WTC11 (cell line): ENCODE results near the gene ANKRD18A.
"Not testable (repeated sequence)": the region's sequence is repeated elsewhere in the genome, so short reads cannot be mapped to it uniquely, and the experiment has no call there.

Experiments
- CBFB ChIP-seq: sonication (generic); formaldehyde crosslinking; IDR thresholded peaks from 2 replicates; pipeline ENCODE4 v1.8.1; 2022; ENCODE audit warnings: mild to moderate bottlenecking, low read depth, missing genetic modification reagents
- FOXP1 ChIP-seq: sonication (generic); formaldehyde crosslinking; IDR thresholded peaks from 2 replicates; pipeline ENCODE4 v1.8.0; 2022; ENCODE audit warnings: missing genetic modification reagents, mild to moderate bottlenecking, moderate library complexity, borderline replicate concordance
- SMAD4 ChIP-seq: sonication (generic); formaldehyde crosslinking; IDR thresholded peaks from 2 replicates; pipeline ENCODE4 v1.8.0; 2022; ENCODE audit warnings: mild to moderate bottlenecking, missing genetic modification reagents
- TP53 ChIP-seq: sonication (generic); formaldehyde crosslinking; IDR thresholded peaks from 2 replicates; pipeline ENCODE4 v1.8.1; 2023; ENCODE audit warnings: mild to moderate bottlenecking, missing genetic modification reagents
- ZNF396 ChIP-seq: fragments of 250-450 bp; sonication (Bioruptor Pico); IDR thresholded peaks from 2 replicates; pipeline ENCODE4 v1.8.0; 2021; ENCODE audit warnings: mild to moderate bottlenecking, moderate library complexity, borderline replicate concordance
- TF ChIP-seq, protein P1 (sequence below): fragments of 200-600 bp; IDR thresholded peaks from 2 replicates; pipeline ENCODE4 v1.8.0; 2022; ENCODE audit warnings: antibody characterized with exemption
- TF ChIP-seq, protein P2 (sequence below): sonication (generic); formaldehyde crosslinking; IDR thresholded peaks from 2 replicates; pipeline ENCODE4 v1.8.0; 2022; ENCODE audit warnings: missing genetic modification reagents
- TF ChIP-seq, protein P3 (sequence below): fragments of 250-450 bp; sonication (Bioruptor Pico); IDR thresholded peaks from 2 replicates; pipeline ENCODE4 v2.1.2; 2022; ENCODE audit warnings: mild to moderate bottlenecking, moderate library complexity
- TF ChIP-seq, protein P4 (sequence below): sonication (generic); formaldehyde crosslinking; conservative IDR thresholded peaks from 2 replicates; pipeline ENCODE4 v1.8.1; 2022; ENCODE audit warnings: mild to moderate bottlenecking, missing genetic modification reagents

DNA sequence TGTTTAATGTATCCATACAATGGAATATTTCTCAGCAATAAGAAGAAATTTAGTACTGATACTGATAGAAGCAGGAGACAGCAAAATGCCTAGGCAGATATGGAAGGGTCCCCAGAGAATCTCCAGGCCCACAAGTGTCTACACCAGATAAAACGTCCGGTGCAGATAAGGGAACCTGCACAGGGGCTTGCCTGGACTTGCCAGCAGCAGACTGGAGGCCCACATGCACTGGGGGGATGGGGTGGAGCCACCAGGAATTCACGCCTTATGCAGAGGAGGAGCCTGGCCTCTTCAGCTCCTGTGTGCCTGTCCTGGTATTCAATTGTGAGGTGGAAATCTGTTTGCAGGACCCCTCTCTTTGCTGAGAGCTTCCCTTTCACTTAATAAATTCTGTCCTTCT is 36.6 kb downstream of the ANKRD18A start:
- TF ChIP-seq, protein P1, sequence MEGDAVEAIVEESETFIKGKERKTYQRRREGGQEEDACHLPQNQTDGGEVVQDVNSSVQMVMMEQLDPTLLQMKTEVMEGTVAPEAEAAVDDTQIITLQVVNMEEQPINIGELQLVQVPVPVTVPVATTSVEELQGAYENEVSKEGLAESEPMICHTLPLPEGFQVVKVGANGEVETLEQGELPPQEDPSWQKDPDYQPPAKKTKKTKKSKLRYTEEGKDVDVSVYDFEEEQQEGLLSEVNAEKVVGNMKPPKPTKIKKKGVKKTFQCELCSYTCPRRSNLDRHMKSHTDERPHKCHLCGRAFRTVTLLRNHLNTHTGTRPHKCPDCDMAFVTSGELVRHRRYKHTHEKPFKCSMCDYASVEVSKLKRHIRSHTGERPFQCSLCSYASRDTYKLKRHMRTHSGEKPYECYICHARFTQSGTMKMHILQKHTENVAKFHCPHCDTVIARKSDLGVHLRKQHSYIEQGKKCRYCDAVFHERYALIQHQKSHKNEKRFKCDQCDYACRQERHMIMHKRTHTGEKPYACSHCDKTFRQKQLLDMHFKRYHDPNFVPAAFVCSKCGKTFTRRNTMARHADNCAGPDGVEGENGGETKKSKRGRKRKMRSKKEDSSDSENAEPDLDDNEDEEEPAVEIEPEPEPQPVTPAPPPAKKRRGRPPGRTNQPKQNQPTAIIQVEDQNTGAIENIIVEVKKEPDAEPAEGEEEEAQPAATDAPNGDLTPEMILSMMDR, result not testable (repeated sequence)
- not testable (repeated sequence) for TF ChIP-seq ZNF396; FOXP1 (CRISPR knock-in tag); SMAD4 (CRISPR knock-in tag); TP53 (CRISPR knock-in tag); CBFB (CRISPR knock-in tag)
- TF ChIP-seq, protein P2, sequence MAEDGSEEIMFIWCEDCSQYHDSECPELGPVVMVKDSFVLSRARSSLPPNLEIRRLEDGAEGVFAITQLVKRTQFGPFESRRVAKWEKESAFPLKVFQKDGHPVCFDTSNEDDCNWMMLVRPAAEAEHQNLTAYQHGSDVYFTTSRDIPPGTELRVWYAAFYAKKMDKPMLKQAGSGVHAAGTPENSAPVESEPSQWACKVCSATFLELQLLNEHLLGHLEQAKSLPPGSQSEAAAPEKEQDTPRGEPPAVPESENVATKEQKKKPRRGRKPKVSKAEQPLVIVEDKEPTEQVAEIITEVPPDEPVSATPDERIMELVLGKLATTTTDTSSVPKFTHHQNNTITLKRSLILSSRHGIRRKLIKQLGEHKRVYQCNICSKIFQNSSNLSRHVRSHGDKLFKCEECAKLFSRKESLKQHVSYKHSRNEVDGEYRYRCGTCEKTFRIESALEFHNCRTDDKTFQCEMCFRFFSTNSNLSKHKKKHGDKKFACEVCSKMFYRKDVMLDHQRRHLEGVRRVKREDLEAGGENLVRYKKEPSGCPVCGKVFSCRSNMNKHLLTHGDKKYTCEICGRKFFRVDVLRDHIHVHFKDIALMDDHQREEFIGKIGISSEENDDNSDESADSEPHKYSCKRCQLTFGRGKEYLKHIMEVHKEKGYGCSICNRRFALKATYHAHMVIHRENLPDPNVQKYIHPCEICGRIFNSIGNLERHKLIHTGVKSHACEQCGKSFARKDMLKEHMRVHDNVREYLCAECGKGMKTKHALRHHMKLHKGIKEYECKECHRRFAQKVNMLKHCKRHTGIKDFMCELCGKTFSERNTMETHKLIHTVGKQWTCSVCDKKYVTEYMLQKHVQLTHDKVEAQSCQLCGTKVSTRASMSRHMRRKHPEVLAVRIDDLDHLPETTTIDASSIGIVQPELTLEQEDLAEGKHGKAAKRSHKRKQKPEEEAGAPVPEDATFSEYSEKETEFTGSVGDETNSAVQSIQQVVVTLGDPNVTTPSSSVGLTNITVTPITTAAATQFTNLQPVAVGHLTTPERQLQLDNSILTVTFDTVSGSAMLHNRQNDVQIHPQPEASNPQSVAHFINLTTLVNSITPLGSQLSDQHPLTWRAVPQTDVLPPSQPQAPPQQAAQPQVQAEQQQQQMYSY (CRISPR knock-in tag), result not testable (repeated sequence)
- TF ChIP-seq, protein P3, sequence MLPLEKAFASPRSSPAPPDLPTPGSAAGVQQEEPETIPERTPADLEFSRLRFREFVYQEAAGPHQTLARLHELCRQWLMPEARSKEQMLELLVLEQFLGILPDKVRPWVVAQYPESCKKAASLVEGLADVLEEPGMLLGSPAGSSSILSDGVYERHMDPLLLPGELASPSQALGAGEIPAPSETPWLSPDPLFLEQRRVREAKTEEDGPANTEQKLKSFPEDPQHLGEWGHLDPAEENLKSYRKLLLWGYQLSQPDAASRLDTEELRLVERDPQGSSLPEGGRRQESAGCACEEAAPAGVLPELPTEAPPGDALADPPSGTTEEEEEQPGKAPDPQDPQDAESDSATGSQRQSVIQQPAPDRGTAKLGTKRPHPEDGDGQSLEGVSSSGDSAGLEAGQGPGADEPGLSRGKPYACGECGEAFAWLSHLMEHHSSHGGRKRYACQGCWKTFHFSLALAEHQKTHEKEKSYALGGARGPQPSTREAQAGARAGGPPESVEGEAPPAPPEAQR, result not testable (repeated sequence)
- TF ChIP-seq, protein P4, sequence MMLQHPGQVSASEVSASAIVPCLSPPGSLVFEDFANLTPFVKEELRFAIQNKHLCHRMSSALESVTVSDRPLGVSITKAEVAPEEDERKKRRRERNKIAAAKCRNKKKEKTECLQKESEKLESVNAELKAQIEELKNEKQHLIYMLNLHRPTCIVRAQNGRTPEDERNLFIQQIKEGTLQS (CRISPR knock-in tag), result not testable (repeated sequence)
